ENCODE data around the gene PDCL3.

Gene PDCL3

GRCh38 chr2:100527440-100528015 is 35.3 kb upstream of the PDCL3 start:
- no peak overlapping the region for H3K18ac ChIP-seq (ENCODE audit: low read length)
- no peak overlapping the region for H2BK5ac ChIP-seq (ENCODE audit: low read length)
- H3K4me1 ChIP-seq (ENCODE audit: control insufficient read depth in 2 of 2, insufficient read depth in 1 of 2, low read depth in 1 of 2, low read length in 2 of 2), result peaks cover 0 to 2% of the 10 kb centered on the region in 2 donors
- H2AK5ac ChIP-seq (ENCODE audit: low read depth, low read length), result no peak overlapping the region
- no peak overlapping the region for H3K4ac ChIP-seq (ENCODE audit: low read length)
- no peaks in the 10 kb centered on the region for H3K79me1 ChIP-seq (ENCODE audit: low read depth, low read length)
- no peaks in the 10 kb centered on the region for H3K36me3 ChIP-seq (replicated peaks in 1 of 2; ENCODE audit: control insufficient read depth in 2 of 2, insufficient read depth in 2 of 2, low read length in 2 of 2)
- no peak overlapping the region for H4K91ac ChIP-seq (ENCODE audit: low read depth, low read length, poor library complexity)
- H3K27me3 ChIP-seq (ENCODE audit: control insufficient read depth in 3 of 3, insufficient read depth in 3 of 3, low read depth in 1 of 3, low read length in 3 of 3), result peaks cover 0 to 15% (median 0%) of the 10 kb centered on the region in 3 experiments
- no peak overlapping the region for H4K8ac ChIP-seq (ENCODE audit: low read depth, low read length)
- WGBS, 2 donors (ENCODE audit: extremely low coverage in 2 of 2, insufficient read length in 2 of 2, insufficient replicate concordance in 1 of 2), result no CpG with 5 or more reads among the region's 7 CpGs
- no peak overlapping the region for H3K23ac ChIP-seq (ENCODE audit: low read depth, low read length, poor library complexity)
- H3K9me3 ChIP-seq (replicated peaks in 1 of 2; ENCODE audit: control insufficient read depth in 2 of 2, insufficient read depth in 1 of 2, low read depth in 1 of 2, low read length in 2 of 2), result no peaks in the 10 kb centered on the region
- H3K27ac ChIP-seq (replicated peaks; ENCODE audit: low read length), result no peak overlapping the region
- no peak overlapping the region for H3K9ac ChIP-seq (ENCODE audit: low read depth, low read length, poor library complexity)
- H3K14ac ChIP-seq (ENCODE audit: low read length), result no peak overlapping the region
- no peak for DNase-seq (ENCODE audit: low spot score)
- H2BK15ac ChIP-seq (ENCODE audit: low read length), result no peak overlapping the region
- H2BK120ac ChIP-seq (ENCODE audit: low read depth, low read length), result no peak overlapping the region
- H2AFZ ChIP-seq (ENCODE audit: low read length), result no peak overlapping the region
- no peak overlapping the region for H2BK12ac ChIP-seq (ENCODE audit: low read length)
- no peak overlapping the region for H3K4me3 ChIP-seq (ENCODE audit: low read length in 2 of 2)
- no peak overlapping the region for H3K4me2 ChIP-seq (ENCODE audit: insufficient read depth, low read length, poor library complexity, severe bottlenecking)

- H2BK120ac ChIP-seq (ENCODE audit: low read depth, low read length), result no peak overlapping the region
- no peak overlapping the region for H3K4me2 ChIP-seq (ENCODE audit: insufficient read depth, low read length, poor library complexity, severe bottlenecking)
- H2BK5ac ChIP-seq (ENCODE audit: low read length), result no peak overlapping the region
- WGBS, 2 donors (ENCODE audit: extremely low coverage in 2 of 2, insufficient read length in 2 of 2, insufficient replicate concordance in 1 of 2), result no CpG with 5 or more reads among the region's 8 CpGs
- H2BK12ac ChIP-seq (ENCODE audit: low read length), result no peak overlapping the region
- no peak overlapping the region for H4K91ac ChIP-seq (ENCODE audit: low read depth, low read length, poor library complexity)
- H2AK5ac ChIP-seq (ENCODE audit: low read depth, low read length), result no peak overlapping the region
- no peak overlapping the region for H3K4ac ChIP-seq (ENCODE audit: low read length)
- no peak overlapping the region for H3K23ac ChIP-seq (ENCODE audit: low read depth, low read length, poor library complexity)
- H2AFZ ChIP-seq (ENCODE audit: low read length), result no peak overlapping the region
- no peaks in the 10 kb centered on the region for H3K79me1 ChIP-seq (ENCODE audit: low read depth, low read length)
- H3K9ac ChIP-seq (ENCODE audit: low read depth, low read length, poor library complexity), result no peak overlapping the region
- H3K18ac ChIP-seq (ENCODE audit: low read length), result no peak overlapping the region
- peaks cover 0 to 2% of the 10 kb centered on the region in 2 donors for H3K4me1 ChIP-seq (ENCODE audit: control insufficient read depth in 2 of 2, insufficient read depth in 1 of 2, low read depth in 1 of 2, low read length in 2 of 2)
- H3K27me3 ChIP-seq (ENCODE audit: control insufficient read depth in 3 of 3, insufficient read depth in 3 of 3, low read depth in 1 of 3, low read length in 3 of 3), result peaks cover 0 to 11% (median 0%) of the 10 kb centered on the region in 3 experiments
- DNase-seq (ENCODE audit: low spot score), result no peak
- no peak overlapping the region for H2BK15ac ChIP-seq (ENCODE audit: low read length)
- no peak overlapping the region for H3K4me3 ChIP-seq (ENCODE audit: low read length in 2 of 2)
- H3K36me3 ChIP-seq (replicated peaks in 1 of 2; ENCODE audit: control insufficient read depth in 2 of 2, insufficient read depth in 2 of 2, low read length in 2 of 2), result no peaks in the 10 kb centered on the region
- no peak overlapping the region for H4K8ac ChIP-seq (ENCODE audit: low read depth, low read length)
- no peaks in the 10 kb centered on the region for H3K9me3 ChIP-seq (replicated peaks in 1 of 2; ENCODE audit: control insufficient read depth in 2 of 2, insufficient read depth in 1 of 2, low read depth in 1 of 2, low read length in 2 of 2)
- no peak overlapping the region for H3K14ac ChIP-seq (ENCODE audit: low read length)
- no peak overlapping the region for H3K27ac ChIP-seq (replicated peaks; ENCODE audit: low read length)
Measured at GRCh38 chr2:100529176-100529575, 33.6 kb upstream of the PDCL3 start.

GRCh38 chr2:100529900-100530299 is 32.9 kb upstream of the PDCL3 start:
- Histone ChIP-seq H3K36me3 (replicated peaks in 1 of 2; ENCODE audit: control insufficient read depth in 2 of 2, insufficient read depth in 2 of 2, low read length in 2 of 2) (no peaks in the 10 kb centered on the region), H2AK5ac (ENCODE audit: low read depth, low read length) (no peak overlapping the region), H2AFZ (ENCODE audit: low read length) (no peak overlapping the region), H2BK15ac (ENCODE audit: low read length) (no peak overlapping the region), H3K4ac (ENCODE audit: low read length) (no peak overlapping the region), H3K9me3 (replicated peaks in 1 of 2; ENCODE audit: control insufficient read depth in 2 of 2, insufficient read depth in 1 of 2, low read depth in 1 of 2, low read length in 2 of 2) (no peaks in the 10 kb centered on the region), H3K23ac (ENCODE audit: low read depth, low read length, poor library complexity) (no peak overlapping the region), H3K79me1 (ENCODE audit: low read depth, low read length) (no peaks in the 10 kb centered on the region), H2BK120ac (ENCODE audit: low read depth, low read length) (no peak overlapping the region), H4K91ac (ENCODE audit: low read depth, low read length, poor library complexity) (no peak overlapping the region), H3K4me3 (ENCODE audit: low read length in 2 of 2) (no peak overlapping the region), H3K4me1 (ENCODE audit: control insufficient read depth in 2 of 2, insufficient read depth in 1 of 2, low read depth in 1 of 2, low read length in 2 of 2) (peaks cover 0 to 2% of the 10 kb centered on the region in 2 donors), H3K9ac (ENCODE audit: low read depth, low read length, poor library complexity) (no peak overlapping the region), H3K4me2 (ENCODE audit: insufficient read depth, low read length, poor library complexity, severe bottlenecking) (no peak overlapping the region), H2BK12ac (ENCODE audit: low read length) (no peak overlapping the region), H3K27ac (replicated peaks; ENCODE audit: low read length) (no peak overlapping the region), H3K14ac (ENCODE audit: low read length) (no peak overlapping the region), H4K8ac (ENCODE audit: low read depth, low read length) (no peak overlapping the region), H3K18ac (ENCODE audit: low read length) (no peak overlapping the region), H3K27me3 (ENCODE audit: control insufficient read depth in 3 of 3, insufficient read depth in 3 of 3, low read depth in 1 of 3, low read length in 3 of 3) (peaks cover 0 to 9% (median 0%) of the 10 kb centered on the region in 3 experiments), H2BK5ac (ENCODE audit: low read length) (no peak overlapping the region)
- no CpG with 5 or more reads among the region's 6 CpGs for WGBS, 2 donors (ENCODE audit: extremely low coverage in 2 of 2, insufficient read length in 2 of 2, insufficient replicate concordance in 1 of 2)
- no peak for DNase-seq (ENCODE audit: low spot score)

GRCh38 chr2:100535855-100536254 is 26.9 kb upstream of the PDCL3 start:
- Histone ChIP-seq H3K27me3 (ENCODE audit: control insufficient read depth in 3 of 3, insufficient read depth in 3 of 3, low read depth in 1 of 3, low read length in 3 of 3) (no peaks in the 10 kb centered on the region), H2BK120ac (ENCODE audit: low read depth, low read length) (no peak overlapping the region), H3K4me2 (ENCODE audit: insufficient read depth, low read length, poor library complexity, severe bottlenecking) (no peak overlapping the region), H3K18ac (ENCODE audit: low read length) (no peak overlapping the region), H3K27ac (replicated peaks; ENCODE audit: low read length) (no peak overlapping the region), H2AFZ (ENCODE audit: low read length) (no peak overlapping the region), H2BK12ac (ENCODE audit: low read length) (no peak overlapping the region), H2AK5ac (ENCODE audit: low read depth, low read length) (no peak overlapping the region), H3K79me1 (ENCODE audit: low read depth, low read length) (peaks cover 1% of the 10 kb centered on the region), H3K4me1 (ENCODE audit: control insufficient read depth in 2 of 2, insufficient read depth in 1 of 2, low read depth in 1 of 2, low read length in 2 of 2) (no peaks in the 10 kb centered on the region), H2BK15ac (ENCODE audit: low read length) (no peak overlapping the region), H2BK5ac (ENCODE audit: low read length) (no peak overlapping the region), H3K14ac (ENCODE audit: low read length) (no peak overlapping the region), H3K4ac (ENCODE audit: low read length) (no peak overlapping the region), H3K23ac (ENCODE audit: low read depth, low read length, poor library complexity) (no peak overlapping the region), H3K4me3 (ENCODE audit: low read length in 2 of 2) (no peak overlapping the region), H4K8ac (ENCODE audit: low read depth, low read length) (no peak overlapping the region), H3K36me3 (replicated peaks in 1 of 2; ENCODE audit: control insufficient read depth in 2 of 2, insufficient read depth in 2 of 2, low read length in 2 of 2) (no peaks in the 10 kb centered on the region), H3K9me3 (replicated peaks in 1 of 2; ENCODE audit: control insufficient read depth in 2 of 2, insufficient read depth in 1 of 2, low read depth in 1 of 2, low read length in 2 of 2) (no peaks in the 10 kb centered on the region), H3K9ac (ENCODE audit: low read depth, low read length, poor library complexity) (no peak overlapping the region), H4K91ac (ENCODE audit: low read depth, low read length, poor library complexity) (no peak overlapping the region)
- no peak for DNase-seq (ENCODE audit: low spot score)
- WGBS, 2 donors (ENCODE audit: extremely low coverage in 2 of 2, insufficient read length in 2 of 2, insufficient replicate concordance in 1 of 2), result no CpG with 5 or more reads among the region's 2 CpGs

Measured in neuronal stem cell (in vitro differentiated cells).